H54 (cell line): ENCODE results near the gene RCAN3.
"Not testable (repeated sequence)": the region's sequence is repeated elsewhere in the genome, so short reads cannot be mapped to it uniquely, and the experiment has no call there.

Experiments used
- DNase-seq: peaks from one replicate; pipeline ENCODE4 v3.0.0; 2011; ENCODE audit warnings: low spot score, mixed read lengths; ENCODE audit not compliant: insufficient read length
- FAIRE-seq: peaks from 3 replicates; lab custom pipeline; 2011; peaks lifted over from hg19 to GRCh38; lab: Jason Lieb, UNC
- POLR2A ChIP-seq: IDR thresholded peaks from 2 replicates; pipeline ENCODE4 v1.6.1; 2011; ENCODE audit warnings: low read depth, mild to moderate bottlenecking, low read length

The RCAN3 gene

DNA sequence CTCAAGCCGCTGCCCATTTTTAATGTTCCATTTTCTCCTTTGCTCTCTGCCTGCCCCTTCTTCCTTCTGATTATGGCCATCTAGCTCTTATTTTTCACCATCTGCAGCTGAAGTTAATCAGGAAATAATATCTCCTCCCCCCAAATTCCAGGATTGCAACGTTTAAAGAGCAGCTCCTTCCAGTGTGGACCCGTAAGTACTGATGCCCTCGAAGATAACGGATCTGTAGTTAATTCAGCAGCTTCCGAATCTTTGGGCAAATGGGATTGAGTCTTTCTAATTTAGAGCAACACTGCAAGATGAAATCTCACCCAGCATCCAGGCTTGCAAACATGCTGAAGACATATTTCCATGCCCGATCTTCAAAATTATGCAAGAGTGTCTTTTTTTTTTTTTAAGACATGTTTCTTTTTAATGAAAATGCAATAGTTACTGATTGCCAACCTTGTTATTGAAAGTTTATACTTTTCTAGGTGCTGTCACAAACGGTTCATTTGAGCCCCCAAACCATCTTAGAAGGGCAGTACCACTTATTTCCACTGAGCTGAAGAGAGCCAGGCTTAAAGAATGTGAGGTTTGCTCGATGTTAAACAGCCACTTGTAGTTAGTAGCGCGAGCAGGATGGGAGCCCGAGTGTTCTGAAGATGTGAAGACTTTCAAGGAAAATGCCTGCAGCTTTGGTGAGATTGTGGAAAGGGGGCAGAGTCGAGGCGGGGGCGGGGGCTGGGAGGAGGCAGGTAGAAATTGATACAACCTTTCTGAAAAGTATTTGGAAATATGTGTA, 10.9 kb upstream of the RCAN3 start:
- FAIRE-seq = no peak
- no peak for DNase-seq
- no peak for TF ChIP-seq POLR2A

GRCh38 chr1:24492935-24493334, 9.7 kb upstream of the RCAN3 start:
- FAIRE-seq, DNase-seq: not testable (repeated sequence)

DNA sequence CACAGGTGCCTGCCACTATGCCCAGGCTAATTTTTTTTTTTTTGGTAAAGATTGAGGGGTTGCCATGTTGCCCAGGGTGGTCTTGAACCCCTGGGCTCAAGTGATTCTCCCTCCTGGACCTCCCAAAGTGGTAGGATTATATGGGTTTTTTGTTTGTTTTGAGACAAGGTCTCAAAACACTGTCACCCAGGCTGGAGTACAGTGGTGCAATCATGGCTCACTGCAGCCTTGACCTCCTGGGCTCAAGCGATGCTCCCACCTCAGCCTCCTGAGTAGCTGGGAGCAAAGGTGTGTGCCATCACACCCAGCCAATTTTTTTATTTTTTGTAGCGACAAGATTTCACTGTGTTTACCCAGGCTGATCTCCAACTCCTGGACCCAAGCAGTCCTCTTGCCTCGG, 8.9 kb upstream of the RCAN3 start:
- TF ChIP-seq POLR2A = no peak
- no peak for FAIRE-seq

GRCh38 chr1:24498589-24498988, 4.0 kb upstream of the RCAN3 start:
- TF ChIP-seq POLR2A = no peak
- DNase-seq (no peak), FAIRE-seq (no peak)

More for the DNA sequence above, 8.9 kb upstream of the RCAN3 start:
- DNase-seq = no peak

DNA sequence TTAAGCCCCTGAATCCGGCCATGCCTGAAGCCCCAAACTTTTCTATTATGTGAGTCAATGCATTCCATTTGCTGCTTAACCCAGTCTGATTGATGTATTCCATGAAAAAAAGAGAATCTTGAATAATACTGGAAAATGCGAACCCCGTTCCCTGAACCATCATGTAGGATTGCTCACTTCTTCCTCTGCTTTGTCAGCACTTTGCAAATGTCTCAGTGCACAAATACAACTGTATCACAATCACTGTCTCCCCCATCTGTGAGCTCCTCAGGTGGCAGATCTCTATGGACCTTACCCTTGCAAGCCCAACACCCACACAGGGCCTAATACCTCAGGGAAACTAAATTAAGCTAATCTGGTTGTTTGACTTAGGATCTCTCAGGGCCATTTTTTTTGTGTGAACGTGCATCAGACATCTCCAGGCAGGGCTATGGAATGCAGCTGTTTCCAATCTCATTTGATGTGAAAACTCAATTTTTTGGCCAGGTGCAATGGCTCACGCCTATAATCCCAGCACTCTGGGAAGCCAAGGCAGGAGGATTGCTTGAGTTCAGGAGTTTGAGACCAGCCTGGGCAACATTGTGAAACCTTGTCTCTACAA, 2.1 kb upstream of the RCAN3 start:
- FAIRE-seq (no peak), DNase-seq (no peak)
- no peak for TF ChIP-seq POLR2A

- DNase-seq (peak; percentile 25), FAIRE-seq (peak; percentile 62)
- TF ChIP-seq POLR2A = no peak
Observed at GRCh38 chr1:24501371-24502064, 1.1 kb upstream of the RCAN3 start.

- no peak; the same call in 1 of the 2 replicates for TF ChIP-seq POLR2A
- DNase-seq (peak; percentile 53), FAIRE-seq (no peak)
Observed at GRCh38 chr1:24502065-24502708, 449 bp upstream of the RCAN3 start.

GRCh38 chr1:24503059-24503751, 569 bp downstream of the RCAN3 start:
- no peak for FAIRE-seq
- DNase-seq = no peak
- no peak for TF ChIP-seq POLR2A

- no peak for FAIRE-seq
- no peak for TF ChIP-seq POLR2A
- DNase-seq = no peak
Observed at GRCh38 chr1:24503870-24504523, 1.4 kb downstream of the RCAN3 start.

- TF ChIP-seq POLR2A = no peak
- FAIRE-seq (no peak), DNase-seq (no peak)
Observed at GRCh38 chr1:24504560-24504959, 1.9 kb downstream of the RCAN3 start.

DNA sequence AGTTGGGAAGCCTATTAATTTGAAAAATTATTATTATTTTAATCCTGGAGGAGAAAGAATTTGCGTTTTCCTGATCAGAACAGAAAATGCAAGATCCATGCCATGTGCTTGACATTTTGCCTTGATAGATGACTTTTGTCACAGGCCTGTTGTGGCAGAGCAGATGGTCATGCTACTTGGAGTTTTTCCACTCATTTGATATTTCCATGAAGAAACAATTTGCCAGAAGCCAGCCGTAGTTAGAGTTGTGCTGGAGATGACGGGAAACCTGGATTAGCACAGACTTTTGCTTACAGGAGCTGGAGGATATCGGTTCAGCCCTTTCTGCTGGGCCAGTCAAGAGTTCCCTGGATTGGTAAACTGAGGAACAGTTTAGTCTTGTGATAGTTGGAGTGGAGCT, 3.2 kb downstream of the RCAN3 start:
- DNase-seq (no peak), FAIRE-seq (no peak)
- no peak for TF ChIP-seq POLR2A

GRCh38 chr1:24506691-24507381, 4.2 kb downstream of the RCAN3 start:
- no peak for FAIRE-seq
- no peak for DNase-seq

More at GRCh38 chr1:24506691-24507381, 4.2 kb downstream of the RCAN3 start:
- no peak for TF ChIP-seq POLR2A
